Heart left ventricle (tissue), 13 donors: Measurements from ENCODE around the gene CYSLTR1.
"Not testable (repeated sequence)": the region's sequence is repeated elsewhere in the genome, so short reads cannot be mapped to it uniquely, and the experiment has no call there.

Source experiments
- CTCF ChIP-seq, 12 donors: fragments of 200-600 bp; sonication (generic) in 4 of 12; IDR thresholded peaks; one replicate each; pipeline versions ENCODE4 v1.5.0 to v1.8.0; 2018 to 2022; ENCODE audit warnings: antibody characterized with exemption in 12 of 12, mild to moderate bottlenecking in 5 of 12
- POLR2A ChIP-seq, 2 donors: fragments of 450-650 bp; IDR thresholded peaks; one replicate each; pipeline ENCODE4 v1.6.1; 2017; ENCODE audit warnings: antibody characterized with exemption in 2 of 2, mild to moderate bottlenecking in 2 of 2, moderate library complexity in 2 of 2
- donor health status: ischemic (EF 13 %, LVEDD 7.1; RV severe dilation, severe dysfunction).
- donor health status: DM: no; HTN: yes; CAD: no.
- donor health status: DM: no; HTN: no; CAD: no.
- donor health status: ischemic (EF 25% LVEDD 6.9; RV normal size, moderate dysfunction).
- donor health status: ischemic (EF 25% LVEDD 5.7; RV mildly dilated, moderate dysfunction).
- donor health status: ischemic (EF 35%, LVEDD 5.7; RV mildly dilated, moderate dysfunction).
- donor health status: nonischemic (EF 11% LVEDD 7.7; RV severe dilation, severe dysfunction).
- donor health status: DM: yes; HTN: yes; CAD: no.
- donor health status: PGD.
- donor health status: ischemic (EF 29% LVEDD 5.4; RV normal size, mild dysfunction).
- donor health status: nonischemic (EF 23%, LVEDD 6.1; RV moderate dilation, normal function).

GRCh38 chrX:78300933-78301332 is 26.5 kb downstream of the CYSLTR1 start:
- TF ChIP-seq CTCF, POLR2A (IDR thresholded peaks at IDR 0.05): not testable (repeated sequence)
